Spleen (tissue), 11 donors: ENCODE measurements around the gene ACTRT1. TPM values are rescaled to one million over a fixed set of nuclear protein-coding genes. Genes with fewer than 3 reads are reported as not detected.

Experiments
- DNase-seq: peaks from one replicate; pipeline ENCODE4 v3.0.0-alpha.2; 2020
- H3K27ac ChIP-seq, 8 donors: fragments of 200-600 bp; sonication (generic) in 7 of 8; 1 replicate in 4 of 8; 2 replicates in 4 of 8; pipeline versions ENCODE4 v1.5.0 to v1.8.0; 2016 to 2021; ENCODE audit warnings: inconsistent platforms in 4 of 8, mild to moderate bottlenecking in 4 of 8, moderate library complexity in 1 of 8
- H3K27me3 ChIP-seq, 7 donors: fragments of 200-600 bp; sonication (generic) in 6 of 7; replicated peaks in 1 of 7; 1 replicate in 4 of 7; 2 replicates in 3 of 7; pipeline versions ENCODE4 v1.5.0 to v1.8.0; 2016 to 2021; ENCODE audit warnings: inconsistent platforms in 3 of 7, mild to moderate bottlenecking in 1 of 7
- H3K36me3 ChIP-seq, 6 donors: fragments of 200-600 bp; sonication (generic) in 5 of 6; 1 replicate in 4 of 6; 2 replicates in 2 of 6; pipeline versions ENCODE4 v1.5.0 to v1.8.0; 2016 to 2021; ENCODE audit warnings: inconsistent platforms in 2 of 6
- H3K4me1 ChIP-seq, 6 donors: fragments of 200-600 bp; sonication (generic) in 5 of 6; 1 replicate in 3 of 6; 2 replicates in 3 of 6; pipeline versions ENCODE4 v1.5.0 to v1.8.0; 2016 to 2021; ENCODE audit warnings: inconsistent platforms in 3 of 6
- H3K4me3 ChIP-seq, 8 donors: fragments of 200-600 bp; sonication (generic) in 7 of 8; 1 replicate in 4 of 8; 2 replicates in 4 of 8; pipeline versions ENCODE4 v1.5.0 to v1.8.0; 2016 to 2021; ENCODE audit warnings: inconsistent platforms in 4 of 8, mild to moderate bottlenecking in 4 of 8, moderate library complexity in 2 of 8
- H3K9me3 ChIP-seq, 8 donors: fragments of 200-600 bp; sonication (generic) in 7 of 8; 1 replicate in 4 of 8; 2 replicates in 4 of 8; pipeline versions ENCODE4 v1.5.0 to v1.8.0; 2016 to 2021; ENCODE audit warnings: inconsistent platforms in 4 of 8
- CTCF ChIP-seq, 11 experiments: fragments of 200-600 bp in 7 of 11; fragments of 450-650 bp in 4 of 11; sonication (generic) in 4 of 11; IDR thresholded peaks in 8 of 11; conservative IDR thresholded peaks in 3 of 11; 1 replicate in 7 of 11; 2 replicates in 4 of 11; pipeline versions ENCODE4 v1.4.0 to v1.8.0; 2016 to 2021; ENCODE audit warnings: antibody characterized with exemption in 11 of 11, inconsistent platforms in 4 of 11, mild to moderate bottlenecking in 1 of 11
- POLR2A ChIP-seq, 3 donors: fragments of 450-650 bp; IDR thresholded peaks; one replicate each; pipeline ENCODE4 v1.5.1; 2017; ENCODE audit warnings: antibody characterized with exemption in 3 of 3, mild to moderate bottlenecking in 1 of 3
- POLR2AphosphoS5 ChIP-seq, 3 donors: sonication (generic); formaldehyde crosslinking; IDR thresholded peaks; one replicate each; pipeline ENCODE4 v1.5.1; 2017; ENCODE audit warnings: antibody characterized with exemption in 3 of 3
- WGBS, 5 donors: extraction: QIAGEN DNeasy Blood & Tissue Kit in 3 of 5; methylation state at CpG; one replicate each; pipeline versions ENCODE4 v1.1.5 to v1.1.7; 2013 to 2018; 5-methylcytosine and 5-hydroxymethylcytosine counted together
- intact Hi-C: fragments of 100-400 bp; cut with DNase I; formaldehyde crosslinking; loops from one replicate; pipeline ENCODE4 v1.15.0; 2023; ENCODE audit warnings: low total_unique reads
- polyA plus RNA-seq, 3 donors: library from polyadenylated mRNA; stranded (reverse); fragments of 200-250 nt; gene quantifications; one replicate each; pipeline ENCODE4 v1.2.1, GENCODE V29; 2013
- total RNA-seq, 7 donors: library from RNA; depleted of rRNA in 3 of 7; stranded (reverse); fragments of >200 nt in 3 of 7; fragmentation: NEBNext Ultra II Directional in 4 of 7; extraction: Animal tissue kit (Norgen Biotek cat#: 25700) in 4 of 7; gene quantifications; one replicate each; pipeline versions ENCODE4 v1.1.0 to v1.2.1, GENCODE V29; 2016 to 2021
- donor health status: healthy with polysubstance abuse.
- donor health status: DM: no; HTN: no; CAD: no; lungs with moderate emphysema.
- donor health status: DM: no; HTN: no; CAD: no.
- donor health status: Bipolar disorder and iron deficiency.
- donor health status: healthy.
- donor health status: DM: no; HTN: no; CAD: no.
- donor health status: DM: yes; HTN: yes; CAD: no.

ACTRT1 gene
- total and polyA plus RNA-seq, 10 donors = not detected

GRCh38 chrX:128035318-128035717 lies 16.9 kb downstream of the ACTRT1 start:
- H3K4me1 ChIP-seq = no peaks in the 10 kb centered on the region
- TF ChIP-seq POLR2AphosphoS5 (IDR thresholded peaks at IDR 0.05) = no peak
- TF ChIP-seq POLR2A (IDR thresholded peaks at IDR 0.05) = no peak
- TF ChIP-seq CTCF (IDR thresholded peaks at IDR 0.05 in 8 of 11, conservative IDR thresholded peaks at IDR 0.05 in 3 of 11) = no peak
- no peak overlapping the region for H3K27ac ChIP-seq
- no peak overlapping the region for H3K4me3 ChIP-seq
- intact Hi-C loops = no loop called here
- H3K9me3 ChIP-seq = no peaks in the 10 kb centered on the region
- DNase-seq = no peak
- no peaks in the 10 kb centered on the region for H3K36me3 ChIP-seq
- no peaks in the 10 kb centered on the region for H3K27me3 ChIP-seq

DNA sequence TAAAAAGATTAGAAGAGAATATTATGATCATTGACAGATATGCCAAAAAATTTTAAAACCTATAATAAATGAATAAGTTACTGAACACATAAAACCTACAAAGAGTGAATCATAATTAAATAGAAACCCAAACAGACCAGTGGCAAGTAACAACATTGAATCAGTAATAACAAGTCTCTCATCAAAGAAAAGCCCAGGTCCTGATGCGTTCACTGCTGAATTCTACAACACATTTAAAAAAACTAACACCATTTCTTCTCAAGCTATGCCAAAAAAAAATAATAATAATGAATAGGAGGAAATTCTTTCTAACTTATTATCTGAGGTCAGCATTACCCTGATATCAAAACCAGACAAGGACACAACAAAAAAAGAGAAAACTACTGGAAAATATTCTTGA lies 30.6 kb downstream of the ACTRT1 start:
- intact Hi-C loops = no loop called here
- no peak for DNase-seq
- no peak overlapping the region for H3K27ac ChIP-seq
- WGBS, 5 donors = 49 to 82% (median 80%) methylated on average over 1 of the region's 1 CpG
- no peaks in the 10 kb centered on the region for H3K36me3 ChIP-seq
- TF ChIP-seq POLR2A (IDR thresholded peaks at IDR 0.05) (no peak), CTCF (IDR thresholded peaks at IDR 0.05 in 8 of 11, conservative IDR thresholded peaks at IDR 0.05 in 3 of 11) (no peak), POLR2AphosphoS5 (IDR thresholded peaks at IDR 0.05) (no peak)
- H3K27me3 ChIP-seq = no peaks in the 10 kb centered on the region
- no peaks in the 10 kb centered on the region for H3K9me3 ChIP-seq
- no peaks in the 10 kb centered on the region for H3K4me1 ChIP-seq
- H3K4me3 ChIP-seq = no peak overlapping the region

- no peak overlapping the region for H3K27ac ChIP-seq
- no peak overlapping the region for H3K4me3 ChIP-seq
- no peaks in the 10 kb centered on the region for H3K9me3 ChIP-seq
- WGBS, 5 donors = 3 to 20% (median 13%) methylated on average over 2 of the region's 2 CpGs
- H3K27me3 ChIP-seq = no peaks in the 10 kb centered on the region
- H3K36me3 ChIP-seq = no peaks in the 10 kb centered on the region
- TF ChIP-seq CTCF (IDR thresholded peaks at IDR 0.05 in 8 of 11, conservative IDR thresholded peaks at IDR 0.05 in 3 of 11) (no peak), POLR2A (IDR thresholded peaks at IDR 0.05) (no peak), POLR2AphosphoS5 (IDR thresholded peaks at IDR 0.05) (no peak)
- no peaks in the 10 kb centered on the region for H3K4me1 ChIP-seq
- intact Hi-C loops = no loop called here
- no peak for DNase-seq
Observed at GRCh38 chrX:128020701-128021100, 31.5 kb downstream of the ACTRT1 start.

- Histone ChIP-seq H3K4me1 (no peaks in the 10 kb centered on the region), H3K27me3 (no peaks in the 10 kb centered on the region), H3K36me3 (no peaks in the 10 kb centered on the region), H3K27ac (no peak overlapping the region), H3K9me3 (peaks cover 0 to 13% (median 8%) of the 10 kb centered on the region in 8 donors), H3K4me3 (no peak overlapping the region)
- intact Hi-C loops = no loop called here
- TF ChIP-seq POLR2AphosphoS5 (IDR thresholded peaks at IDR 0.05) (no peak), CTCF (IDR thresholded peaks at IDR 0.05 in 8 of 11, conservative IDR thresholded peaks at IDR 0.05 in 3 of 11) (no peak), POLR2A (IDR thresholded peaks at IDR 0.05) (no peak)
- 50 to 78% (median 76%) methylated on average over 2 of the region's 2 CpGs for WGBS, 5 donors
- no peak for DNase-seq
Observed at GRCh38 chrX:128019218-128019617, 33.0 kb downstream of the ACTRT1 start.
